SU-DHL-6 (cell line): ENCODE measurements around the gene EFTUD2.

Source experiments
- CTCF ChIP-seq: fragments of 200-600 bp; sonication (generic); IDR thresholded peaks from one replicate; pipeline ENCODE4 v1.5.1; 2017; ENCODE audit warnings: antibody characterized with exemption, mild to moderate bottlenecking, low read length, moderate library complexity; ENCODE audit not compliant: insufficient read depth, poor library complexity, severe bottlenecking
- EZH2phosphoT487 ChIP-seq: fragments of 200-600 bp; sonication (generic), shearing (Covaris generic); conservative IDR thresholded peaks from 2 replicates; pipeline ENCODE4 v1.6.1; 2018; ENCODE audit warnings: mild to moderate bottlenecking, antibody characterized with exemption, low read length, moderate library complexity, mixed read lengths

GRCh38 chr17:44931376-44931775 lies 32.1 kb upstream of the EFTUD2 start:
- TF ChIP-seq CTCF (no peak), EZH2phosphoT487 (no peak)
